ENCODE data around the gene RARS1.

The RARS1 gene

GRCh38 chr5:168563959-168564358 is 77.7 kb downstream of the RARS1 start:
- DNase-seq, result no peak

GRCh38 chr5:168568738-168569137 is 82.5 kb downstream of the RARS1 start:
- no peak for DNase-seq
